Erythroblast (primary cell): Measurements from ENCODE around the gene PIP4K2A.
"Not testable (repeated sequence)": the region's sequence is repeated elsewhere in the genome, so short reads cannot be mapped to it uniquely, and the experiment has no call there.

Experiments used
- DNase-seq, 2 experiments: peaks; one replicate each; lab custom pipeline; 2025; lab: John Stamatoyannopoulos, UW
- GATA1 ChIP-seq: IDR thresholded peaks from 2 replicates; pipeline ENCODE4 v1.6.1; 2011; ENCODE audit warnings: low read depth, mild to moderate bottlenecking, control low read depth, low read length, moderate library complexity
- POLR2A ChIP-seq: IDR thresholded peaks from 2 replicates; pipeline ENCODE4 v1.6.1; 2011; ENCODE audit warnings: mild to moderate bottlenecking, low read length

The PIP4K2A gene

DNA sequence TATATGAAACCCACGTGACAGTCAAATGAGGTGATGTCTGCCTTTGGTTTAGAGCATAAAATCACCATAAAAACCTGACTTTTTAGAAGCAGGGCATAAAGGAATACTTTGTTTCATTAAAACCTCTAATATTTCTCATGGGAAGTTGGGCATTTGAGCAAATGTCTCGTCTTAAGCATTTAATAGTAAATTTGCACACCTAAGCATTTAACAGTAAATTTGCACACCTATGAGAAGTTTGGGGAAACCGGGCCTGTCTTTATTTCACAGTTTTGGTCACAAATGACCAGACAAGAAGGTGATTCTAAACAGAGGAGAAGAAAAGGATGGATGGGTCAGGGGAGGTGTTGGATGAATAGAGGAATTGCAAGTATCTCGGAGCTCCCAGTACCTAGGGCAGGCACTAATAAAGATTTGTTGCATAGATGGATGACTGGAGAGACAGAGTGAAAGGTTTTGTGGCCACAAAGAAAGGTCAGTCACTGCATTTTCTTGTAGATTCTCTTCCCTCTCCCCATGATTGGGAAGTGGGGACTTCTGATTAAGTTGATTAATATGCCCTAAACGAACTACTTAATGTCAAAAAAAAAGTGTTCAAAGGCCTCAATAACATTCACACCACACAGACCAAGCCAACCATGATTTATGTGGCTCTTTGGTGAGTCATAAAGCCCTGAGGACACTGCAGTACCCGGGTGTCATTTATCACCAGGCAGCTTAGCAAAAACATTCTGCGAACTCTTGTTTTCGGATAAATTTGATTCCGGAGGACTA is 210.9 kb downstream of the PIP4K2A start:
- TF ChIP-seq POLR2A = no peak
- no peak for DNase-seq

DNA sequence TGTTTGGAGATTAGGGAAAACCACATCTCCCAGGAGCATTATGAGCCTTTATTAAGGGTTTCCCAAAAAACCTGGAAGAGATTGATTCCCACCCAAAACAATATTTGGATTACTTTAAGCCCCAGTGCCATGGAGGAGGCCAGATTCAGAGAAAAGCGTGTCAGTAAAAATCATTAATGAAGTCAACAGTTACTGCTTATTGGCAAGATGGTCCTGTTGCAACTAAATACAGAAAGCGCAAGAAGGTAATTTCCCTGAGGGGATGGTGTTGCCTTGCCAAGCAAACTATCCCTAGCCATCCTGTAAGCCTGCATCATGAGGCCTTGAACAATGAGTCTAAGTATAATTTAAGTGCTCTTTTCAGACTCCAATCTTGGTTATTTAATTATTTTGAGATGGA is 212.5 kb downstream of the PIP4K2A start:
- TF ChIP-seq POLR2A (no peak), GATA1 (no peak)
- DNase-seq = no peak

DNA sequence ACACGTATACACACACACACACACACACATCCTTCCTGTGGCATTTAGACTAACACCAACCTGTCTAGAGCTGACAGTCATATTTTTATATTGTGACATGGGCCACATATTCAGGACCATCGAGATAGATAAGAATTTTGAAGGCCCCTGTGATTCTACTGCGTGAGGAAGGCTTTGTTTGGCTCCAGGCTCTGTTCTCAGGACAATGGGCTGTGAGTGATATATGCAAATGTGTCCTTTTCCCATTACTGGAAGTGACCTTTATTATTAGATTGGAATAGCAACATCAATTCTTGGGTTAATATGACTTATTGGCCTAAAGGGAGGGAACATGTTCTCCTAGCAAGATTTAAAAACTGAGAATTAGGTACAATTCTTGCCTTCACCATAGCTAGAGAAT is 213.0 kb downstream of the PIP4K2A start:
- DNase-seq = no peak
- TF ChIP-seq GATA1 (no peak), POLR2A (no peak)

DNA sequence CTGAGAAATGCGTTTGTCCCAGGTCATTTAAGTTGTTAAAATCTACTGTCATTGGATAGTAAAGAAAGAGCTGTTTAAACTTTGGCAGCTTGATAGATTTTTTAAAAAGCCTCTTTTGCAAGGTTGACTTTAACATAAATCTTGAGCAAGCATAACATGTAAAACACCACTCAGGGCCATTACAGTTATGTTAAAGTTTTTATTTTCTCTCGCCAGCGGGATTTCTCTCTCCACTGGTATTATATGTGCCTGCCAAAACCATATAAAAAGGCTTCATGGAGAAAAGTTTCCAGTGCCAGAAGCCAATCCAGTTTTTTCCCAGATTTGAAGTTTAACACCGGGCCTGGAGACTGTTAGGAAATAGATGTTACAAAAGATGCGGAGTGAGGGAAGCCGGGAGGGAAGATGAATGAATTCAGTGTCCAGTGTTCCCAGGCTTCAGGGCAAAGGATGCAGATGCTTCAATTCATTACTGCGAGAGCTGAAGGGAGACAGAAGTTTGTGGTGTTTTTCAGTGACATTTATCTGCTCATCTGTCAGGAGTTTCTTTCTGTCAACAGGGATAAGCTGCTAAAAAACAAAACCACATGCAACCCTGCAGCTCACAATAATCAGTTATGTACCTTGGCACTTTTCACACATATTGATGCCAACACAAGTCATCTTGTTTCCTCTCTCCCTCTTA is 213.6 kb downstream of the PIP4K2A start:
- TF ChIP-seq POLR2A (no peak), GATA1 (no peak)
- no peak for DNase-seq

DNA sequence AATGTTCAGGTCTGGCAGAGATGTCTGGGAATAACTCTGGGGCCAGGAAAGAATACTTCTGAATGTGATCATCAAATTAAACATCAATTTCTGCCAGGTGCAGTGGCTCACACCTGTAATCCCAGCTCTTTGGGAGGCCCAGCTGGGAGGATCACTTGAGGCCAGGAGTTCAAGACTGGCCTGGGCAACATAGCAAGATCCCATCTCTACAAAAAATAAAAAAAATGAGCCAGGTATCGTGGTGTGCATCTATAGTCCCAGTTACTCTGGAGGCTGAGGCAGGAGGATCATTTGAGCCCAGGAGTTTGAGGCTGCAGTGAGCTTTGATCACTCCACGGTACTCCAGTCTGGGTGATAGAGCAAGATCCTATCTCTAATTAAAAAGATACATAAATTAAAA is 214.4 kb downstream of the PIP4K2A start:
- not testable (repeated sequence) for DNase-seq

DNA sequence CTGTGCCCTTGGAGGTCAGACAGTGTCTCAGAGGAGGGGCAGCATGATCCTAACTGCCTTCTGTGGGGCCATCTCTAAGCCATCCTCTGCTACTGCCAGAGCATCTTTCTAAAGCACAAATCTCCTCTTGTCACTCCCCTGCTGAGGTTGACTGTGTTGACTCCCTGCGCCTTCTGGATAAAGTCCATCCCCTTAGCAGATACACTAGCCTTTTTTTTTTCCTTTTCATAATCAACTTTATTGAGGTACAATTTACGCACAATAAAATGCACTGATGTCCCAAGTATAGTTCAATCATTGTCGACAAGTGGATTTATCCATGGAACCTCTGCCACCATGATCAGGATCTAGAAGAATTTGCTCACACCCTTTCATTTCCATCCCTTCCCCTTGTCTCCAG is 219.0 kb downstream of the PIP4K2A start:
- no peak for DNase-seq
- TF ChIP-seq GATA1 (no peak), POLR2A (no peak)

DNA sequence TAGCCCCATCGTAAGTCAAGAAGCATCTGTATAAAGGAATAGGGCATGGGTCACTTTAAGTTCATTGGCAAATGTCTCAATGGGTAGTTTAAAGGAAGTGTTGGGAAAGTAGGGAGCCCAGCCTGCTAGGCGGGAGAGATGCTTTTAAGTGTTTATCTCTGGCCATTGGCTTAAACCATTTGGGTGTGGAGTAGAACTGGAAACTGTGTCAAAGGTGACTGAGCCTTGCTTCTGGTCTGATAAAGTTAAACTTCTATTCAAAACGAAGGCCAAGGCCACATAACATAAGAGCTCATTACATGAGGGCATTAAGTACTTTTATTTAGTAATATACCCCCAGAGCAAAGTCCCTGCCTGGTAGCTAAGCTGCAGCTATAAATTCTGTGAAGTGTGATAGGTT is 220.4 kb downstream of the PIP4K2A start:
- DNase-seq = peak; percentile 56 to 60
- TF ChIP-seq GATA1 = no peak
- TF ChIP-seq POLR2A = no peak

DNA sequence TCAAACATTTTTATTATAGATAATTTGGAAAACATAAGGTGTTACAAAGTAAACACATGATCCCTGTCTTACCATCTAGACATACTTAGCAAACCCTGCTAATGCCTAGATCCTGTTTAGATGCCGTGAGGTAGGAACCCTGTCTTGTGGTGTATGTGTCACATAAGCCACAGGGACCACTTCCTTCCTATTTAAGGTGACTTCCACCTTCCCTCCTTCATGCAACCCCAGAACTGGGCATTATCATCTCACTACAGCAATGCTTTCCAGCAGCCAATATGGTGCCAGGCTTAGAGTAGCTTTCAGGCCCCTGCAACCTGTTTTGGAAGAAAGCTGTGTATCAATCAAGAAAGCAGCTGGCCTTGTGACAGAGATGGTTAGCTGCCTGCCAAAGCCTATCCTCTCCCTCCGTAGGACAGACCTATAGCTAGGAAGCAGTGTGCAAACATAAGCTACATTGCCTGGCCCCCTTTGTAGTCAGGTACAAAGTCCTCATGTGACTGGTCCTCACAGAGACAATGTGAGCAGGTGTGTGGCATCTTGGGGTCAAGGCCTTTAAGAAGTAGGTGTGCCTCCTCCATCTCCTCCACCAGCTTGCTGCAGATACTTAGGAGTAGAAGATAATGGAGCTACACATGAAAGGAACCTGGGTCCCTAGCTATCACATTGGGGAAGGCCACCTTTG is 222.3 kb downstream of the PIP4K2A start:
- no peak for DNase-seq
- no peak for TF ChIP-seq POLR2A

DNA sequence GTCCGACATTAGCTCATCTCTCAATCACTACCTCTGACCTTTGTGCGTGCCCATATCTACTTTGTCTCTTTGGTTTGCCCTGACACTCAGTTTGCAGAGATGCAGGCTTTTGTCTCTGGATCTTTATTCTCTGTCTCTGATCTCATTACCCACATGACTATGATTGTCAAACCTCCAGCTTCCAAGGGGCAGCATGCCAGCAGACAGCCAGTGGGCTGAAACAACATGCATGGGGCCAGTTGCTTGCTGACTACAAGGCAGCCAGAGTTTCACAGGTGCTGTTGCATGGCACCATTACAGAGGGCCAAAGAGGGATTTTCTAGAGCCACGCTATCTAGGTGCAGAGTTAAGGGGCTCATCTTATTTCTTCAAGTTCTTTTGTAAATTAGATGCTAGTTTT is 222.9 kb downstream of the PIP4K2A start:
- TF ChIP-seq GATA1 = no peak
- no peak for DNase-seq

DNA sequence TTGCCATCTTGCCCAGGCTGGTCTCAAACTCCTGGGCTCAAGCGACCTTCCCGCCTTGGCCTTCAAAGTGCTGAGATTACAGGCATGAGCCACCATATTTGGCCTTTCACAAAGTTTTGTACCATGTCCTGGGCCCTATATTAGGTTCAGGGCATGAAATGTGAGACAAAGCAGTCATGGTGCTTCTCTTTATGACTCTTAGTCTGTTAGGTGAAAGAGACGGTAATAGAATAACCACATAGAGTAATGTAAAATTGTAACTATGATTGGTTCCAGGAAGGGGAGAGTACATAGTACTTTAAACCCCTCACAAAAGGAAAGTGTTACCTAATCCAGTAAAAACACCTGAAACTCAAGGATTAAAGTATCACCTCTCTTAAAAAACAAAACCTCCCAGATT is 224.4 kb downstream of the PIP4K2A start:
- TF ChIP-seq GATA1 = no peak
- no peak for TF ChIP-seq POLR2A
- no peak for DNase-seq

DNA sequence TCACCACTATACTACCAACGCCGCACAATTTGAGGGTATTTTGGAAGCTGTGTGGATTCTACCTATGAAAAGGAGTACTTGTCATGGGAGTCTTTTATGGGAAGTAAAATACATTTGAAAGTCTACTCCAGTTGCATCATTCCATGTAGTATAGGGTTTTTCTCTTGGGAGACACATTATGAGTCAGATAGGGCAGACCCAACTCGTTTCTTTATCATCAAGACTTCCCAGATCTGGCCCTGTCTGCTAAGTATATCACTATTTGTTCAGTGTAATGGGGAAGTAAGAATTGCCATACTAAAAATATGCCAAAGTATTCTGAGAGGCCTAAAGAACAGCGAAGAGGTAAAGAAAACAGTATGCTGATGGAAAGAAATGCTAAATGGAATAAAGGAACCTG is 224.9 kb downstream of the PIP4K2A start:
- TF ChIP-seq GATA1 = no peak
- TF ChIP-seq POLR2A = no peak
- no peak for DNase-seq

DNA sequence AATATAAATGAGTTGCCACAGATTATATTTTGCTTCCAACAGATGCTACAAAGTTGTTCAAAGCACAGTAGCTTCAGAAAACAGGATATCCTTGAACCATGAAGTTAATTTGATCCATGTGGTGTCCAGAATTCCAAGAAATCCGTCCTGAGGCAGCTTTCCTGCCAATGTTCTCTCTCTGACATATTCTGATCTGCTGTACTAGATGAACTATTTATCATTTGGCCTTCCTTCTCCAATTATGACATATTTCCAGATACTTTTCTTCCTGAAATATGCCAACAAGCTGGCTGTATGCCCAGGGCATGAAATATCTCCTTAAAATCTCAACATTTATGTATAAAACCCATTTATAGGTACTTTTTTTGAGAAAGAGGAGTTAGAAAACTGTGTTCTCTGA is 227.9 kb downstream of the PIP4K2A start:
- DNase-seq = no peak
- TF ChIP-seq GATA1 (no peak), POLR2A (no peak)
